DMS 273 (cell line): Measurements from ENCODE around the gene AJUBA.
"Not testable (repeated sequence)": the region's sequence is repeated elsewhere in the genome, so short reads cannot be mapped to it uniquely, and the experiment has no call there.

Source experiments
- DNase-seq: peaks from one replicate; lab custom pipeline; 2025; ENCODE audit not compliant: unreplicated experiment; lab: John Stamatoyannopoulos, UW

The AJUBA gene

DNA sequence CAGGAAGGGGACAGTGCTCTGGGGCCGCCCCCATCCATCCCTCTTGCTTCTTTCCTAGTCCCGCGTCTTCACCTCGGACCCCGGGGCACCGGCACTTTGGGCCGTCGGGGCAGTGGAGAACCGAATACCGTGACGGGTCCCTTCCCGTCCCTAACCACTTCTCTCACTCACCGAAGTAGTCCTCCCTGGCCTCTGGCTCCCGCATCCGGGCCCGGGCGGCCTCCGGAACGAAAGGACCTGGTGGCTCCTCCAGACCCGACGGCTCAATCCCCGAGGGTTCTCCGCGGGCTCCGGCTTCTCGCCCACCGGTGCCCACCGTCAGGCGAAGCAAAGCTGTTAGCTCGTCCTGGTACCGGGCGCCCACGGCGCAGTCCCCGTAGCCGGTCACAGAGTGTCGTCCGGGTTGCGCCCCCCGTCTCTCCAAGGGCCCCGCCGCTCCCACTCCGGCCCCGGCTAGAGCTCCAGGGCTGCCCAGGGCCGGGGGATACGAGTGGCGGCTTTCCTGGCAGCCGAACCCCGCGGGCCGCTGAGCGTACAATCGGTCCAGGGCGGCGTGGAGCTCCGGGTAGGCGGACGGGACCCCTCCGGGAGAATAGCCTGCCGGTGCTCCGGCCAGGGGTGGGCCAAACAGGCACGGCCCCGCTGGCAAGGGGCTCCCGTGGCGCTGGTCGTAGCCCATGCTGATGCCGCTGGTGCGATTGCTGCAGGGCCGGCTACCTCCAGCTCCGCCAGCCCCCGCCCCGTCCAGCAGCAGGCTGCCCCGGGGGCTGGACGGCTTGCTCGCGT lies 1.1 kb downstream of the AJUBA start:
- DNase-seq: peak; percentile 59

DNA sequence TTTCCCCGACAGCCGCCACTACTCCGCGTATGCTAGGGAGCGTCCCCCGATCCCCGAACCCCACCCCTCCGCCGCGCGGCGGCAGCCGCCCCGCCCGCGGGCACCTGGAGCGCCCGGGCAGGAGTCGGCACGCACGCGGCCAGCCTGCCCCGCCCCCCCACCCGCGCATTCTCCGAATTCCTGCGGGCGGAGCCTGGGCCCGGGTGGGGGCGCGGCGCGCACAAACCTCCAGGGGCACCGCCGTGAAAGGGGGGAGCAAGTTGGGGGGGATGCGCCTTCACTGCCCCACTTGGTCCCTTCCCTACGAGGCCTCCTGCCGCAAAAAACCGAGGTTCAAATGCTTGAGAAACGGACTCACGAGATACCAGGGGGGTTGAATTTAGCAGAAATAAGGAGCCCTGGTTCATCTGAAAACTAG lies 1.7 kb downstream of the AJUBA start:
- DNase-seq: peak; percentile 69

DNA sequence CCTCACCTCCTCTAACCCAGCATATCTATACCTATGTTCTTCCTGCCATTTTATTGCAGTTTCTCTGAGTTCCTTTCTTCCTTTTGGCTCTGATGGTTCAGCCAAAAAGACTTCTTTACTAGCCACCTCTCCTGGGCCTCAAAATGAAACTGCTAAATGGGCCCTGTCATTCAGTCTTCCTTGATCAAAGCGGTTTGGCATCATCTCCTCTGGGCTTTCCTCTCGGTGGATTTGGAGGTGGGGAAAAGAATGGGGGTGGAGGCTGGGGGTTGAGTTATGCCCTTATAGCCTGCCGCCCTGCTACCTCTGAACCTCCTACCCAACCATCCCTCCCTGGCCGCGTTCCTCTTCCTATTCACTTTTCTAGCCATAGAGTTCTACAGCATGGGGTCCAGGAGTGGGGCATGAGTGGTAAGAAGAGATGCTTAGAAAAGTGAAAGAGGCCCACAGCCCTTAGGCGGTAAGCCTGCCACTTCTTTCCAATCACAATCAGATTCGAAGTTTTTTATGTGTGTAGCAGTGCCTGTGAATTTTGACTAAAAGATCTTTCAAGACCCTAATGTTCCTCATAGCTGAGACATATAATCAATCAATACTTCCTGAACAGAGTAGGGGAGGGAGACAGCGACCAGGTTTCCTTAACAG lies 2.5 kb downstream of the AJUBA start:
- DNase-seq: peak; percentile 60

DNA sequence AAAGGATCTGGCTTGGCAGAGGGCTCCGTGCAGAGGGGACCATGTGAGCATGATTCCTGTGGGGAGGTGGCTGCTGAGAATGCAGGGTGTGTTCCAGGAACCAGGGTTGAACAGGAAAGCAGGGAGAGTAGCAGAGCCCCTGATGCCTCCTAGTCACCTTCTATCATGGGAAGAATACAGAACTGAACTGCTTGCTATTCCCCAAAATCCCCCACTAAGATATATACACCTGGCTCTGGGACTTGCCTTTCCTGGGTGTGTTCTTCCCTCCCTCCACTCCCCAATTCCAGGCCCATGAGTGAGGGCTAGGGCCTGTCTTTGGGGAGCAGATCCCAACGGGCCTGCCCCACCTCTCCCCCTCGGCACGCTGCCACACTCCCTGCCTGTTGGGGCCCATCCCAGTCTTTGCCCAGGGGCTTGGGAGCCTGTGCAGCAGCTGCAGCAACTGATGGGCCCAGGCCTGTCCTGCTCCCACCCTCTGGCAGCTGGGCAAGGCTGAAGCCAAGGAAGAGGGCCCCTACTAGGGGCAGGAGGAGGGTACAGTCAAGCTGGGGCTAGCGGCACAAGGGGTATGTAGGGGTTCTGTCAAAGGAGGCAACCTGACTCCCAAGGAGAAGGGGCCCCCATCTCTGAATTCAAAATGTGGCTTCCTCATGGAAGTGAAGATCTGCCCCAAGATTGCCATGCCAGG lies 3.2 kb downstream of the AJUBA start:
- DNase-seq: peak; percentile 87

DNA sequence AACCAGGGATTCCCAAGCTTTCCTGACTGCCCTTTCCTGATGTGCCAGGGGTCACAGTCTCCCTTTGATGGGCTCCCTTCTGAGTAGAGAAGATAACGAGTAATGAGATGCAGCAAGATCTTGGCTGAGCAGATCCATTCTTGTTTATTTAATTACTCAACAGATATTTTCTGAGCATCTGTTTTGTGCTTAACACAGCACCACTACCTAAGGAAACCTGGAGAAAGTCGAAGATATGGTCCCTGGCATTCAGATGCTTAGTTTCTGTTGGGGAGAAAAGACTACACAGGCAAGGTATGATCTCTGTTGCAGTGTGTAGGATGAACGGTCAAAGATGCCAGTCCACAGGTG lies 3.9 kb downstream of the AJUBA start:
- DNase-seq: peak; percentile 62

DNA sequence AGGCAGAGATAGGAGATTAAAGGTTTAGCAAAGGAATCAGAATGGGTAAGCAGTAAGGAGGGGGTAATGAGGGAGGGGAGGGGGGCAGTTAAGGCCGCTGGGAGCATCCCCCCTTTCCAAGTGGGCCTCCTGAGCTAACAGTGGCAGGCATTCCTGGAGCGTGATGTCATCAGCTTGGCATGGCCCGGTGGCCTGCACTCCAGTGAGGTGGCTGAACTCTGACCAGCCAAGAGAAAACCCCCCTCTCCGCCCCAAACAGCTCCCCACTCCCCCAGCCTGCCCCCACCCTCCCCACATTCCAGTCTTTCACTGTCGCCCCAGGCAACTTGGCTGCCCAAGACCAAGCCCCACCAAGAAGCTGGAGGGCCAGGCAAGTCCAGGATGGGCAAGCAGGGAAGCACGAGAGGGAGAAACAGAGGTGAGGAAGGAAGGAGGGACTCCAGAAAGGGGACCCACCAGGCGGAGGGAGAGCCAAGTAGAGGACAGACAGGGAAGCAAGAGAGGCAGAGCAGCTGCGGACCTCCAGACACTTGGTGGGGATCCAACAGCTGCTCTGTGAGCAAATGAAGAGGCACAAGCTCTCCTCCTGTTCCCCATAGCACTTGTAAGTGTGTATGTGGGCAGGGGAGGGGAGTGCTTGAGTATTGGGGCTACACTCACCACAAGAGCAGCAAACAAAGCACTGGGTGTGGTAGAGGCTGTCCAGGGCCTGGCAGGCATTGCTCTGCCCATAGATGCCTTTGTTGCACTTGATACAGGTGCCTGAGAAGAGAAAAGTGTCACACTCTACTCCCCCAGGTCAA lies 4.5 kb downstream of the AJUBA start:
- DNase-seq: peak; percentile 82

DNA sequence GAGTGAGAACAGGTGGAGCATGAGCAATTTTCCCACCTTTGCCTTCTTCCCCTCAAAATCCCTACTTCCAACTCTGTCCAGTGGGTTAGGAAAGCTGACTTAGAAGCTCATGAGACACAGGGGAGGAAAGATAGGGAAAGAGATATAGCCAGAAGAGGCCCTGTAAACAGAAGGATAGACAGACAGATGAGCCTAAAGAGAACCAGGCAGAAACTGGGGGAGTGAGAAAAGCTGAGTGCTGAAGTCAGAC lies 5.0 kb downstream of the AJUBA start:
- no peak for DNase-seq

DNA sequence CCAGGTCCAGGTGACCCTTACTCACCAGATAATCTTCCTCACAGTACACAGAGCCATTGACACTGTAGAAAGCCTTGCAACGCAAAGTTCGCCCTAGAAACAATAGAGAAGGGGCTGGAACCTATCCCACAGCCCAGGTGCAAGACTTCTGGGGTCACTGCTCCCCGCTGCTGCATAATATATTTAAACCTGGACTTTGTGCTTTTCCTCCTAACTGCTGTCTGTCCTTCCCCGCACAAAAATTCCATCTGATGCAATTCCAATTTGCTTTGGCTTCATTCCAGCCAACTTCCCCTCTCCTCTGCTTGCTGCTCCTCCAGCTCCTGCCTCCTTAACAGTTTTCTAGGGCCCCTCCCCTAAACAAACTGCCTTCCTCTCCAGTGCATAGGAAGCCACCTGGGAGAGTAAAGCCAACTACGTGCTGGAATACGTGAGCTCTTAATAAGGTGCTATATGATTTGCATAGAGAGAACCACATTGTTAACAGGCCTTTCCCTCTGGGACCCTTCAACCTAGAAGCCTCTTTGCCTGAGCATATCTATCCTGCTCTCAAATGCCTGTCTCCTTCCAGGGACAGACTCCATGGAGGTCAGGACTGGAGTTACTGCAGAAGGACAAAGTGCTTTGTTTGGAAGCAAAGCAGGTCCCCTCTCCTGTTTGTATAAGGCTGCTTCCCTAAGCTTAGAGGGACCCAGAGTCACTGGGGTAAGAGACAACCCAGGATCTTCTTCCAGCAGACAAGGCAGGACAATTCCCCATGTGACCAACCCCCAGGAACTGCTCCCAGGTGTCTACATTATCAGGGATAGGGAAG lies 5.5 kb downstream of the AJUBA start:
- DNase-seq: peak; percentile 66

DNA sequence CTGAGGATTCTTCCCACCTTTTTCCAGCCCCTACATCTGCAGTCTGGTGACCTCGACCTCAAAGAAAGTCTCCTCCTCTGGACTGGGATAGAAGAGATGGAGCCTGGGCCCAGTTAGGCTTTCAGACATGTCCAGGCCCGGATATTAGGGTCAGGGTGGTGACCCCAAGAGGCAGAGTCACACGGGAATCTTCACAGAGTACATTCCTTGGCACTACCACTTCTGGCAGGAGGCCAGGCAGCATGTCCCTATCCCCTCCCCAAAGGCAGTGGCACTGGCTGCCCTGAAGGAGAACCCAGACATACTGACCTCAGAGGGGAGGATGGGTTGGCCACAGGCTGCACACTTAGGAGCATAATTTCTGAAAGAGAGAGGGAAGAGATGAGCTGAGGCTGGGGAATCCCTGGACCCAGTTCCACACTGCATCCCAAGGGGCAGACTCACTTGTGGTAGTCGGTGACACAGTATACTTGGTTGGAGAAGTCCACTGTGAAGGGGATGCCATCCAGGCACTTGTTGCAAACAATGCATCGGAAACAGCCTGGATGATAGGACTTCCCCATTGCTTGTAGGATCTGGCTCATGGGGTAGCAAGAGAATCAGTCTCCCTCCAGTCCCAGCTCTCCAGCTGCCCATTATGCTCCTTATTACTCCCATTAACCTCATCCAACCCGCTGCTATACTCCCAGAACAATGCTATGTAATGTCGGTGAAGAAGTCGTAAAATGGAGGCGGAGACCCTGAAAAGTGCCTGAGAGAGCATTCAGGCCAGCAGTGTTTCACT lies 7.6 kb downstream of the AJUBA start:
- no peak for DNase-seq

DNA sequence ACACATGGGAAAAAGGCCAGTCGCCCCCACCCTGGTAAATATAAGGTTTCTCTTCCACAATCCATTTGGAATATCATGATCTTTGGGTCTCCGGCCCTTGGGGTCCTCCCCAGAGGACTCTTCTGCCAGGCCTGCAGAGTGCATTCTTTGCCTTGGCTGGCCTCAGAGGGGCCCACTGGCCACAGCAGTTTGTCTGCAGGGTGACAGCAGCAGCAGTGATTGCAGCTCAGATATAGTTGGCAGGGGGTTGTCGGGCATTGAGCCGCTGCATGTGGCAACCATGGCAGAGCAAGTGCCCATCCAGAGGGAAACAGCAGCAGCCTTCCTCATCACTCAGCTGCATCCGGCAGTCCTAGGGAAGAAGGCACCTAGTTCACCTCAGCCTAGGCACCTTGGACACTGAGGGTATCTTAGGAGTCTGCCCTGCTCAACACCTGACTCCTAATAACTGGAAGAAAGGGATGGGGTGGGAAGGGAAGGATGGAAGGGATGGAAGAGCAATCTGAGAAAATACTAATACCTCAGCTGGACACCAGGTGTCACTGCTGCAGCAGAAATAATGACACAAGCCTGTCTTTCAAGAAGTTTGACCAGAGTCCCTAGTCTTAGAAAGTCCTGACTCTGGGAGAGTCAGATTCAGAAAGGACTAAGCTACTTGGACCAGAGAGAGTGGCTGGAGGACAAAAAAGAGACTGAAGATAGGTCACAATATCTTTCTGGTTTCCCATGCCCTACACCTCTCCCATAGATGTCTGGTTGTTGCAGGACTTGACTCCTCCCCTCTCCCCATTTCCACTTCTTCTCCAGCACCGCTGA lies 8.9 kb downstream of the AJUBA start:
- DNase-seq: peak; percentile 75

DNA sequence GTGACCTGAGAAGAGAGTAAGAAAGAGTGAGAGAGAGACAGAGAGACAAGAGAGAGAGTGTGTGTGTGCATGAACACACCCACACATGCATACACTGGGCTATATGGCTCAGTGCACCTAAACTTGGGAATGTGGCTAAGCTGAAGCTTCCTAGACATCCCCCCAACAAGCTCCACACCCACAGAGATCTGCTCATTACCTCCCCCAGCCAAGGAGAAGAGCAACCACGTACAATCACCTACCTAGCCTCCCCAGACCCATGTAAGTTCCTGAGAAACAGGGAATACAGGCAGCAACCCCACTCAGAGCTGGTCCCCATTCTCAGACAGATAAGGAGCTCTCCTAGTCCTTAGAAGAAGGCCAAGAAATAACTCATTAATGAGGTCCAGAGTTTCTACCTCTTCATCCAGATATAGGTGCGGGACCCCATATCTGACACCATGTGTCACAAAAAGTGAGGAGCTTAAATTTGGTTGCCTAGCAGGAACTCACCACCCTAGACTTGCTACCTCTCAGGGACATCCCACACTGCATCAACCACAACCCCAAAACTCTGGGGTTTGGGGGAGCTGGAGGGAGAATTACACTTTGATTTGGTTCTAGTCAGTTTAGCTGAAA lies 9.9 kb downstream of the AJUBA start:
- no peak for DNase-seq

DNA sequence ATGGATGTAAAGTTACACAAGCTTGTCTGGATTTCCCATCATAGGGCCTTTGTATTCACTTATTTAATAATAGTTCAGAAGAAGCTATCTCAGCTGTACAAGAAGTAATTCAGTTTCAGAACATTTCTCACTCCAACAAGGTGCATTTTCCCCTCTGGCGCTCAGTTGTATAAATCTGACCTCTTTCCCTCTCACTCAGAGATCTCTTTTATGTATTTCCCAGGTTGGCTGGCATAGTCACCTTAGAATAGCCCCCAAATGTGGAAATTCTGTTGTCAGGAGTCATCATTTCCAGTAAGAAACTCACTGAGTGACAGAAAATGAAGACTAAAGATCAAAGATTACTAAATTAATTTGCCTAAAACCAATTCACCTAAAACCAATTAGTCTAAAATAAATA lies 11.2 kb downstream of the AJUBA start:
- DNase-seq: no peak

DNA sequence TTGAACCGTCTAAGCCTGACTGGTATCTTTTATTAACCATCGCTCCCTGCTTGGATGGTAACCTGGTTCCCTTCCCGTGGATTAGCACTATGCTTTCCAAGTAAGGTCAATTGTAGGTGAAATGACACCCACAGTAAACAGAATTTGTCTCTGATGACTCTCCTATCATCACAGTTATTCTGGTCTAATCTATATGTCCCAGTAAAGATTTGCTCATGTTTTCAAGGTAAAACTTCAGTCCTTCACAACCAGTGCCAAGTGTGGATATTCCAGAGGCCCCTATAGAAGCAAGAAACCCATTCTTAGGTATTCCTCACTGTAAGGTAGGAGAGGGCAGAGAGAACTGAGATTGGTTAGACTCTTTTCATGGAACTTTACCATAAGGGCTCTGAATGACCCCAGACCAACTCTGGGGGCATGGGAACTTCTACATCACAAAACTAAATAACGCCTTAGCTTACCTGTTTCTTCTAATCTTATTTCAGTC lies 15.5 kb downstream of the AJUBA start:
- DNase-seq: no peak

DNA sequence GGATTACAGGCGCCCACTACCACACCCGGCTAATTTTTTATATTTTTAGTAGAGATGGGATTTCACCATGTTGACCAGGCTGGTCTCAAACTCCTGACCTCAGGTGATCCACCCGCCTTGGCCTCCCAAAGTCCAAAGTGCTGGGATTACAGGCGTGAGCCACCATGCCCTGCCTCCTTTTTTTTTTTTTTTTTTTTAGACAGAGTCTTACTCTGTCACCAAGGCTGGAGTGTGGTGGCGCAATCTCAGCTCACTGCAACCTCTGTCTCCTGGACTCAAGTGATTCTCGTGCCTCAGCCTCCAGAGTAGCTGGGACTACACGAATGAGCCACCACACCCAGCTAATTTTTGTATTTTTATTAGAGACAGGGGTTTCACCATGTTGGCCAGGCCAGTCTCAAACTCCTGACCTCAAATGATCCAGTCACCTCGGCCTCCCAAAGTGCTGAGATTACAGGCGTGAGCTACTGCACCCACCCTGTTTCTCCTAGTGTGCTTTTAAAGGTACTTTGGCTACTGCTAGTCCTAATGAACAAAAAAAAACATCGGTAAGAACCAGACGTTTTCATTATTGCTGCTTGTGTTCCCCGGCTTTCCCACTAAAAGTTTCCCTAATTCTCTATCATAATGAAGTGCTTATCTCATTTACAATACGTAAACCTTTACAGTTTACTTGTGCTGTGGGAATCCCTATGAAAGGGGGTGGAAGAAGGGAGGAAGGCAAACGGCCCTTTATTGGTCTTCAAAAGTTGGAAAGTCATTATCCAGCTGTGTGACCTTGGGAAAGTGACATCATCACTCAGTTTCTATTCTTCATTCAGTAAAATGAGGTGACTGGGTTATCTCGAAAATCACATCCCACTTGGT lies 16.2 kb downstream of the AJUBA start:
- DNase-seq: not testable (repeated sequence)

DNA sequence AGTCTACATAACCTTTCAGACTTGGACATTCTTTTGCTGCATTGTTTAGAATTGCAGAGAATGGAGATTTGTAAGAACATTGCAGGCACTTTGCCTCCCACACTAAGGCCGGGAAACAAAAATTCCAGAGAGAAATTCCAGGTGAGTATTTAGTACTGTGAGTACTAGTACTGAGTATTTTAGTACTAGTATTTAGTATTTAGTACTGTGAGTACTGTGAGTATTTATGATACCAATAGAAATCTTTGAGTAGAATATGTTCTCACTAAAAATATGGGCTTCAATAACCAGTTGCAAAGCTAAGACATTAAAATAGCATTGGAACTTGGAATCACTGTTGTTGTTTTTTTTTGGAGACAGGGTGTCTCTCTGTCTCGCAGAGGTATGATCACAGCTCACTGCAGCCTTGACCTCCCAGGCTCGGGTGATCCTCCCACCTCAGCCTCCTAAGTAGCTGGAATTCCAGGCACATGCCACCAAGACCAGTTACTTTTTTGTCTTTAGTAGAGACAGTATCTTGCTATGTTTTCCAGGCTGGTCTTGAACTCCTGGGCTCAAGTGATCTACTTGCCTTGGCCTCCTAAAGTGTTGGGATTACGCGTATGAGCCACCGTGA lies 20.2 kb downstream of the AJUBA start:
- DNase-seq: no peak

DNA sequence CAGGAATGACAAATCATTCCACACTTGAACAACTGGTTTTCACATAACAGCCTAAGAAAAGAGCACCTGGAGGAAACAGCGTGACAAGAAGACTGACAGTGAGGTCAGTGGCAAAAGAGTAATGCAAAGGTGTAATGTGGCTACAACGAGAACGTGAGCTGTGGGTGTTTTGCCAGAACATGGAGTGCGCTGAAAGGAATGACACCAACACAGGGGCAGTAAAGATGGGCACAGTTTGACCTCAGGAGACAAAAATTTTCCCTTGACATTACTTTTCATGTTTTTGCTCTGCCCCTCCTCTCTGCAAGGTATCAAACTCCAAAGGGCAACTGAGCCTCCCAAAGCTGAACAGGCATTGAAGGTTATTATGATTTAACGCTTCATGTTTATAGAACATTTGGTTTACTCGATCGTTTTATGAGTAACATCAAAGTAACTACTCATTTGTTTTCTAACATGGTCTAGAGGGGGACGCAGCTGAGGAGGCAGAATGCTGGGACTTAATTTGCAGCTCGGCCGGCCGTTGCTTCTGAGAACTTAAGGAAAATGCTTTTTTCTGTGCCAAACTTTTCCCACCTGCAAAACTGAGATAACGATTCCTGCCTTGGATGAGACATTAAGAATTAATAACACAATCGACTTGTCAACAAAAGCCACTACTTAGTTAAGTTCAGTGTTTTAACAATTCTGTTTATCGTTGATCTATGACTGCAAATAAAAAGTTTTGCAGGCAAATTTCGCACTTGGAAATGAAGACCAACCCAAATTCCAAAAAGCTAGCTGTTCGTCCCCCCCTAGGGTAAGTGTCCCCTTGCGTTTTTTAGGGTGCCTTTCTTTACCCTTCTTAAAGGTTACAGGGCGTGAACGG lies 26.4 kb downstream of the AJUBA start:
- no peak for DNase-seq
